Measurements from ENCODE around the gene CRHR1.

DNA sequence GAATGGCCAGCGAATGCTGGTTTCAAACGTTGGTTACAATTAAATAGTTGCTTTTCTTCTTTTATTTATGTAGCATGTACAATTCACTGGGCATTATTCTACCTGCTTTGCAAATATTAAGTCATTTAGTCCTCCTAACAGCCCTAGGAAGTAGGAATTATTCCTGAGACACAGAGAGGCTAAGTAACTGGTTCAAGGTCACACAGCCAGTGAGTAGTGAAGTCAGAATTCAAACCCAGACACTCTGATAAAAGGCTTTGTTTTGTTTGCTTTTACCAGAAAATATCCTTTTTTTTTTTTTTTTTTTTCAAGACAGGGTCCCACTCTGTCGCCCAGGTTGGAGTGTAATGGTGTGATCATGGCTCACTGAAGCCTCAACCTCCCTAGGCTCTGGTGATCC lies 2.2 kb downstream of the CRHR1 start:
- TF ChIP-seq, protein P1, sequence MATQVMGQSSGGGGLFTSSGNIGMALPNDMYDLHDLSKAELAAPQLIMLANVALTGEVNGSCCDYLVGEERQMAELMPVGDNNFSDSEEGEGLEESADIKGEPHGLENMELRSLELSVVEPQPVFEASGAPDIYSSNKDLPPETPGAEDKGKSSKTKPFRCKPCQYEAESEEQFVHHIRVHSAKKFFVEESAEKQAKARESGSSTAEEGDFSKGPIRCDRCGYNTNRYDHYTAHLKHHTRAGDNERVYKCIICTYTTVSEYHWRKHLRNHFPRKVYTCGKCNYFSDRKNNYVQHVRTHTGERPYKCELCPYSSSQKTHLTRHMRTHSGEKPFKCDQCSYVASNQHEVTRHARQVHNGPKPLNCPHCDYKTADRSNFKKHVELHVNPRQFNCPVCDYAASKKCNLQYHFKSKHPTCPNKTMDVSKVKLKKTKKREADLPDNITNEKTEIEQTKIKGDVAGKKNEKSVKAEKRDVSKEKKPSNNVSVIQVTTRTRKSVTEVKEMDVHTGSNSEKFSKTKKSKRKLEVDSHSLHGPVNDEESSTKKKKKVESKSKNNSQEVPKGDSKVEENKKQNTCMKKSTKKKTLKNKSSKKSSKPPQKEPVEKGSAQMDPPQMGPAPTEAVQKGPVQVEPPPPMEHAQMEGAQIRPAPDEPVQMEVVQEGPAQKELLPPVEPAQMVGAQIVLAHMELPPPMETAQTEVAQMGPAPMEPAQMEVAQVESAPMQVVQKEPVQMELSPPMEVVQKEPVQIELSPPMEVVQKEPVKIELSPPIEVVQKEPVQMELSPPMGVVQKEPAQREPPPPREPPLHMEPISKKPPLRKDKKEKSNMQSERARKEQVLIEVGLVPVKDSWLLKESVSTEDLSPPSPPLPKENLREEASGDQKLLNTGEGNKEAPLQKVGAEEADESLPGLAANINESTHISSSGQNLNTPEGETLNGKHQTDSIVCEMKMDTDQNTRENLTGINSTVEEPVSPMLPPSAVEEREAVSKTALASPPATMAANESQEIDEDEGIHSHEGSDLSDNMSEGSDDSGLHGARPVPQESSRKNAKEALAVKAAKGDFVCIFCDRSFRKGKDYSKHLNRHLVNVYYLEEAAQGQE (IDR thresholded peaks at IDR 0.05; ENCODE audit: low read depth), result no peak
- TF ChIP-seq TAF1 (IDR thresholded peaks at IDR 0.05; ENCODE audit: low read depth) (no peak), RAD21 (IDR thresholded peaks at IDR 0.05; ENCODE audit: low read depth) (no peak), EP300 (IDR thresholded peaks at IDR 0.05; ENCODE audit: borderline replicate concordance) (no peak), YY1 (IDR thresholded peaks at IDR 0.05; ENCODE audit: low read depth) (no peak), CEBPB (IDR thresholded peaks at IDR 0.05) (no peak), TEAD4 (IDR thresholded peaks at IDR 0.05) (no peak), TCF12 (IDR thresholded peaks at IDR 0.05; ENCODE audit: low read depth) (no peak), FOXM1 (IDR thresholded peaks at IDR 0.05; ENCODE audit: borderline replicate concordance, low read depth) (no peak), CREB1 (IDR thresholded peaks at IDR 0.05; ENCODE audit: low read depth) (no peak), ZBTB7A (IDR thresholded peaks at IDR 0.05; ENCODE audit: low read depth) (no peak), EGR1 (IDR thresholded peaks at IDR 0.05) (no peak)
- TF ChIP-seq, protein P2, sequence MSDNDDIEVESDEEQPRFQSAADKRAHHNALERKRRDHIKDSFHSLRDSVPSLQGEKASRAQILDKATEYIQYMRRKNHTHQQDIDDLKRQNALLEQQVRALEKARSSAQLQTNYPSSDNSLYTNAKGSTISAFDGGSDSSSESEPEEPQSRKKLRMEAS (IDR thresholded peaks at IDR 0.05), result no peak
- TF ChIP-seq, protein P3, sequence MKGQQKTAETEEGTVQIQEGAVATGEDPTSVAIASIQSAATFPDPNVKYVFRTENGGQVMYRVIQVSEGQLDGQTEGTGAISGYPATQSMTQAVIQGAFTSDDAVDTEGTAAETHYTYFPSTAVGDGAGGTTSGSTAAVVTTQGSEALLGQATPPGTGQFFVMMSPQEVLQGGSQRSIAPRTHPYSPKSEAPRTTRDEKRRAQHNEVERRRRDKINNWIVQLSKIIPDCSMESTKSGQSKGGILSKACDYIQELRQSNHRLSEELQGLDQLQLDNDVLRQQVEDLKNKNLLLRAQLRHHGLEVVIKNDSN (IDR thresholded peaks at IDR 0.05), result no peak

All from Ishikawa (cell line).